SJCRH30 (cell line): Measurements from ENCODE around the gene MKRN1. TPM values are rescaled to one million over a fixed set of nuclear protein-coding genes. Genes with fewer than 3 reads are reported as not detected.
"Not testable (repeated sequence)": the region's sequence is repeated elsewhere in the genome, so short reads cannot be mapped to it uniquely, and the experiment has no call there.

Experiments used
- DNase-seq, 2 experiments: peaks; one replicate each; pipeline ENCODE4 v3.0.0-alpha.2; 2015 to 2020
- H3K27ac ChIP-seq: fragments of 250-450 bp; sonication (Bioruptor Pico); 2 replicates; pipeline ENCODE4 v1.5.1; 2020; ENCODE audit warnings: mild to moderate bottlenecking, moderate library complexity
- H3K27me3 ChIP-seq: fragments of 250-450 bp; sonication (Bioruptor Pico); 2 replicates; pipeline ENCODE4 v1.5.1; 2020; ENCODE audit warnings: mild to moderate bottlenecking, moderate library complexity
- H3K36me3 ChIP-seq: fragments of 250-450 bp; sonication (Bioruptor Pico); 2 replicates; pipeline ENCODE4 v1.5.1; 2020; ENCODE audit warnings: mild to moderate bottlenecking, moderate library complexity
- H3K4me1 ChIP-seq: fragments of 250-450 bp; sonication (Bioruptor Pico); 2 replicates; pipeline ENCODE4 v1.5.1; 2020; ENCODE audit warnings: mild to moderate bottlenecking, moderate library complexity
- H3K4me3 ChIP-seq: fragments of 250-450 bp; sonication (Bioruptor Pico); 2 replicates; pipeline ENCODE4 v1.5.1; 2020; ENCODE audit warnings: mild to moderate bottlenecking, moderate library complexity
- H3K9me3 ChIP-seq: fragments of 250-450 bp; sonication (Bioruptor Pico); replicated peaks from 2 replicates; pipeline ENCODE4 v1.5.1; 2020; ENCODE audit warnings: mild to moderate bottlenecking, moderate library complexity
- total RNA-seq: library from RNA; depleted of rRNA; stranded (reverse); fragments of >200 nt; shearing (Covaris generic); gene quantifications from 2 replicates; pipeline ENCODE4 v1.2.3, GENCODE V29; 2014

Gene MKRN1
- total RNA-seq, 1 experiment from 2014 or later: 43.3 TPM

DNA sequence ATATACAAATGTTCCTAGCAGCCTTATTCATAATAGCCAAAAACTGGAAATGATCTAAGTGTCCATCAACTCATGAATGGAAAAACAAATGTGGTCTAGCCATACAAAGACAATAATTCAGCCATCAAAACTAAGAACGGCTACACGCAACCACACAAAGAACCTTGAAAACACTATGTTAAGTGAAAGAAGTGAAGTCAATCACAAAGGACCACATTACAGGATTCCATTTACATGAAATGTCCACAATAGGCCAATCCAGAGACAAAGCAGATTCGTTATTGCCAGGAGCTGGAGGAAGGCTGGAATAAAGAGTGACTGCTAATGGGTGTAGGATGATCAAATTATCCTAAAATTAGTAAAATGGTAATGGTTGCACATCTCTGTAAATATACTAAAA, 21.1 kb downstream of the MKRN1 start:
- no peaks in the 10 kb centered on the region for H3K9me3 ChIP-seq
- no peak overlapping the region for H3K4me3 ChIP-seq
- H3K27ac ChIP-seq: no peak overlapping the region
- H3K4me1 ChIP-seq: no peaks in the 10 kb centered on the region
- no peaks in the 10 kb centered on the region for H3K27me3 ChIP-seq
- DNase-seq: no peak
- H3K36me3 ChIP-seq: peaks cover 46% of the 10 kb centered on the region

DNA sequence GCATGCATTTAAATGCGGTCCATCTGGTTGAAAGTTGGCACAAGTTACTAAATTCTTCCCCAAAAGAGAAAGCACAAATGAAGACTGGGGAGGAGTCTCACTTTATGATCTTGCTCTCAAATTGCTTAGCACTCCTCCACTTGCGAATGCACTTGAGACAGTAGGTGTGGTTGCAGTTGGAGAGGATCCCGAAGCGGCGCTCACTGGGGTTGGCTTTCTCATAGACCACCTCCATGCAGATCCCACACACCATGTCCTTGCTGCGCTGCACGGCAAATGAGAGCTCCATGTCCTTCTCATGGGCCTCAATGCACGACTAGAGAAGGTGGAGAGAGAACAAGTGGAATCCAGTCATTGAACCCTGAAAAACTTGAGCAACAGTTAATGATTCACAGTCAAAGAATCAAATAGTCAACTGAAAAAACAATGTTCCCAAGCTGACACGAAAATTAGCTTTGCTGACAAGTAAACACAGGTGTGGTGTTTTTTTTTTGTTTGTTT, 22.7 kb downstream of the MKRN1 start:
- Histone ChIP-seq H3K4me3 (no peak overlapping the region), H3K27me3 (no peaks in the 10 kb centered on the region), H3K9me3 (no peaks in the 10 kb centered on the region), H3K4me1 (no peaks in the 10 kb centered on the region), H3K36me3 (peaks cover 40% of the 10 kb centered on the region), H3K27ac (no peak overlapping the region)
- no peak for DNase-seq

DNA sequence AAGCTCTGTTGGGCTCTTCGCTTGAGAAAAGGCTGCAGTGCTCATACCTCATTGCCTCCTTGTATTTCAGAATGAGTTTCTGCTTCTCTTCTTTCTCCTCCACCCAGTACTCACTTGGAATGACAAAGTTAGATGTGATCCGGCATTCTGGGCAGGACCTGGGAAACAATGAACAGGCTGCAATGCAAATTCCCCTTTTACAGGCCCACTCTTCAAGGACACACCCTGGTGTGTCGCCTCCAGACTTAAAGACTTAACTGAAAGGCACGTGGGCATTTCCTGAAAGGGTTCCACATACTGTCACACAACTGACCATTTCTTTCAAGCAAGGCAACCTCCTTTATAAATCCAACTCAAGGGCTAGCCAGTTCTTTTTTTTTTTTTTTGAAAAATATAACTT, 23.6 kb downstream of the MKRN1 start:
- Histone ChIP-seq H3K9me3 (no peaks in the 10 kb centered on the region), H3K4me1 (no peaks in the 10 kb centered on the region), H3K36me3 (peaks cover 34% of the 10 kb centered on the region), H3K27ac (no peak overlapping the region), H3K4me3 (no peak overlapping the region), H3K27me3 (no peaks in the 10 kb centered on the region)
- DNase-seq: no peak

DNA sequence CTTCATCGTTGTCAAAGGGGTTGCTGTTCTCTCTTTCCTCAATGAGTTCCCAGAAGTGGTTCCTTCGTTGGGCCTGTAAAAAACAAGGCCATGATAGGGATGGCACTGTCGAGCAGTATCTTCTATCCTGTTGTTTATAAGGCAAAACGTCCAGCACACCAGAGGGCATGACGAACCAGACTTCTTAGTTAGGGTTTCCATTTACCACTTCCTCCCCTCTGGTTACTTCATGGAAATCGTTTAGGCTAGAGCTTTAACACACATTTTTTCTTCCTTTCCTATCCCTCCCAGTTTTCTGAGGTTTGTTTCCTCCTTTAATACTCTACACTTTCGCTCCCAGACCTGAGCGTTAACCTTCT, 24.7 kb downstream of the MKRN1 start:
- Histone ChIP-seq H3K4me1 (no peaks in the 10 kb centered on the region), H3K27ac (no peak overlapping the region), H3K4me3 (no peak overlapping the region), H3K27me3 (no peaks in the 10 kb centered on the region), H3K36me3 (peaks cover 34% of the 10 kb centered on the region), H3K9me3 (no peaks in the 10 kb centered on the region)
- DNase-seq: no peak

DNA sequence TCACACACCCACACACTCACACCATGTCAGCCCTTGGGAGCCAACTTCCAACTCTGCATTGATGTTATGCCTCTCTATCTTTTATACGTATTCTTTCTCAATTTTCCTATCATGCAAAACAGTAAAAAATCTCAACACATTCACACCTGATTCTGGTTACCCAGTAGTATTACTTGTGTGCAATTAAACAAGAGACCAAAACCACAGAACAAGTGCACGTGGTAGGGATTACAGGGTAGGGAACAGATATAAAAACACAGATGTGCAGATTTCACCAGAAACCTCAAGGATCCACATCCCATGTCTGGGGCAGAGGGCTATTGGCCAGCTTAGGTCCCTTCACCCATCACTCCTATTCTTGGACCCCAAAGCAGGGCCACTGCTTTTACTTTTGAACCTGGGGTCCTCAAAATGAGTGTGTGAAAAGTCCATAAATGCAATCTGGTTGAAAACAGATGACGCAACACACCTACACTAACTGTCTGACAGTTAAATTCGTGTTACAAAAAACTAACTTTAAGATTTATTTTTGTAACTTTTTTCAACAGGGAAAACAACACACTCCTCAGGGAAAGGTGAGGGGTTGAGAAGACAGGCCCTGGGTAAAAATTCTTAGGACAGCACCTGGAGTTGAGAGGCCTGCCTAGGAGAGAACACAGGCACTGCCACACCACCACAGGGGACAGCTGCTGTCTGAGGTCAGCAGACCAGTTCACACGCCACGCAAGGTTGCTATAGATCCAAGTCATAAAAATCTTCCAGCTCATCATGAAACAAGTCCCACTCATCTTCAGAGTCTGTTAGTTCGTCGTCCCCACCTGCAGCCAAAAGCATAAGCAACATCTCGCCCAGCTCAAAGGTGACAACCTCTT, 25.3 kb downstream of the MKRN1 start:
- not testable (repeated sequence) for H3K27me3 ChIP-seq, H3K27ac ChIP-seq, H3K9me3 ChIP-seq, DNase-seq, H3K4me3 ChIP-seq, H3K4me1 ChIP-seq
- peaks cover 29% of the 10 kb centered on the region for H3K36me3 ChIP-seq

DNA sequence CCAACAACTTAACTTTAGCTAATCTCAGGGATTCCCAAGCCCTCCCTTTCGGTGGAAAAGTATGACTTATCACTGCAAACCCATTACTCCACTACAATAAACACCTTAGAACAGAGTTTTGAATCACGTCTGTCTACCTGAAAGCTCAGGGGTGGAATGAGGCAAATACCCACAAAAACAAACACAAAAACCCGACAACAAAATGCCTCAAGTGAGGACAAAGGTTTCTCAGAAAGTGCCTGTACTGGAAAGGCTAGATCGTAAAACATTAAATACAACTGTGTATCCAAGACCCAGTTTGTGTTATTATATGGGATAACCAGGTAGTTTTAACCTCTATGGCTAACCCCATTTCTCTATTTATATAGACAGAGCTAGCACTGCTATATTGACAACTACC, 26.0 kb downstream of the MKRN1 start:
- Histone ChIP-seq H3K27me3 (no peaks in the 10 kb centered on the region), H3K9me3 (no peaks in the 10 kb centered on the region), H3K4me1 (no peaks in the 10 kb centered on the region), H3K4me3 (no peak overlapping the region), H3K36me3 (peaks cover 25% of the 10 kb centered on the region), H3K27ac (no peak overlapping the region)
- no peak for DNase-seq

DNA sequence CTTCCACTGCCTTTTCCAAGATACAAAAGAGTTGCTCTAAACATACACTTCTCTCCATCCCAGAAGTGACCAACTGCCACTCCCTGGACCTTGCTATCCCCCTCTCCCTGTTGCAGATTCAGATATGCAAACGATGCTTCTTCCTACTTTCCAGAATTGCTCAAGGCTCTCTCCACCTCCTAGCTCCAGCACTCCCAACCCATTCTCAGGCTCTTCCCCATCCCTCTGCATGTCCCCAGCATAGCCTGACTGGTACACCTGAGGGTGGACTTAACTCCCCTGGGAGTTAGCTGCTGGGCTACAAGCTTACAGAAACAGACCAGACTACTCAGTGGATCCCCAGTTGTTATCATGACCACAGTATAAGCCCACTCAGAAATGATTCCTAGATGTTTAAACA, 27.6 kb downstream of the MKRN1 start:
- Histone ChIP-seq H3K9me3 (no peaks in the 10 kb centered on the region), H3K27ac (no peak overlapping the region), H3K4me3 (no peak overlapping the region), H3K4me1 (no peaks in the 10 kb centered on the region), H3K36me3 (peaks cover 18% of the 10 kb centered on the region), H3K27me3 (no peaks in the 10 kb centered on the region)
- no peak for DNase-seq

DNA sequence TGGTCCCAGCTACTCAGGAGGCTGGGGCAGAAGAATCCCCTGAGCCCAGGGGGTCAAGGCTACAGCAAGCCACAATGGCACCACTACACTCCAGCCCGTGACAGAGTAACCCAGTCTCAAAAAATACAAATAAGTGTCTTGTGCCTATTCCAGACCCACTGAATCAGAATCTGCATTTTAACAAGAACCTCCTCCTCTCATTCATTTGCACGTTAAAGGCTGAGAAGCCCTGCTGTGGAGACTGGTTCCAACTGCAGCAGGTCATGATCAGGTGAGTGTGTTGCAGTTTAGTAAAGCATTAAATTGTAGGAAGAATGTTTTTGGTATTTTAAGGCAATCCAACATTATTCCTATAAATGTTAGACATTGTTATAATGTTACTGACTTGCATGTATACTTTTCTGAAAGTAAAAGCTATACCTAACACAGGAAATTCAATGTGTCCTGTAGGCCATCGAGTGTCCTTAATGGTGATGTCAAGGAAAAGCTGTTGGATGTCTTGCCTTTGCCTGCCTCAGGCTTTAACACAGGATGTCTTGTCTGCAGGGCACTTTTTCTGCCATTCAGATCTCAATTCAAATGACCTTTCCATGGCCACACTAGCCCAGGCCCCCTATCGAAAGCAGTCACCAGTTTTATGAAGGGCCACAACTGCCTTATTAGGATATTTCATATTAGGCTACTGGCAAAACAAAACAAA, 30.4 kb downstream of the MKRN1 start:
- H3K27ac ChIP-seq: no peak overlapping the region
- no peaks in the 10 kb centered on the region for H3K4me1 ChIP-seq
- no peak overlapping the region for H3K4me3 ChIP-seq
- H3K9me3 ChIP-seq: no peaks in the 10 kb centered on the region
- no peaks in the 10 kb centered on the region for H3K27me3 ChIP-seq
- DNase-seq: no peak
- no peaks in the 10 kb centered on the region for H3K36me3 ChIP-seq

DNA sequence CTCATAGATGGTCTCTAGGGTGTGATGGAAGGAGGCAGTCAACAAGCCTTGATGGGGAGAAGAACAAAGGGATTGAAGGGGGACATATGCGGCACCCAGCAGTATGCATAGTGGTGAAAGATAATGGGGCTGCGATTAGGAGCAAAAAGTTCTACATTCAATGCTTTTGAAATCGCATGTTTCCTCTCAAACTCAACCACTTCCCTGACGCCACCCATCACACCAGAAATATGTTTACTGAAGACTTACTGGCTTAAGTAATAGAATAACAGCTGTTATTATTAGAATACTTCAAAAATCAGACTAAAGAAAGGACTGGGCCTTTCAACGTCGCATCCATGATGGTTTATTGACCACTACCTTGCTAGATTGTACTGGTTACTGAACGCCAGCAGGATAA, 31.5 kb downstream of the MKRN1 start:
- H3K9me3 ChIP-seq: no peaks in the 10 kb centered on the region
- H3K27ac ChIP-seq: no peak overlapping the region
- DNase-seq: no peak
- H3K27me3 ChIP-seq: no peaks in the 10 kb centered on the region
- H3K4me1 ChIP-seq: no peaks in the 10 kb centered on the region
- H3K36me3 ChIP-seq: no peaks in the 10 kb centered on the region
- no peak overlapping the region for H3K4me3 ChIP-seq

DNA sequence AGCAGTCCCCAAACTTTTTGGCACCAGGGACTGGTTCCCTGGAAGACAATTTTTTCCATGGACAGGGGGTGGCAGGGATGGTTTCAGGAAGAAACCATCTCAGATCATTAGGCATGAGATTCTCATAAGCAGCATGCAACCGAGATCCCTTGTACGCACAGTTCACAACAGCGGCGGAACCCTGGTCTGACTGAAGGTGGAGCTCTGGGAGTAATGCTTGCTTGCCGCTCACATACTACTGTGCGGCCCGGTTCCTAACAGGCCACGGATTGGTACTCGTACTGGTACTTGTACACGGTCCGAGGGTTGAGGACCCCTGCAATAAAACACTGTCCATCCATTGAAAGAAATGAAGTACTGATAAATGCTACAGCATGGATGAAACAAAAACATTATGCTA, 32.8 kb downstream of the MKRN1 start:
- no peaks in the 10 kb centered on the region for H3K27me3 ChIP-seq
- no peak overlapping the region for H3K27ac ChIP-seq
- no peaks in the 10 kb centered on the region for H3K9me3 ChIP-seq
- no peaks in the 10 kb centered on the region for H3K4me1 ChIP-seq
- no peak for DNase-seq
- no peak overlapping the region for H3K4me3 ChIP-seq
- no peaks in the 10 kb centered on the region for H3K36me3 ChIP-seq

DNA sequence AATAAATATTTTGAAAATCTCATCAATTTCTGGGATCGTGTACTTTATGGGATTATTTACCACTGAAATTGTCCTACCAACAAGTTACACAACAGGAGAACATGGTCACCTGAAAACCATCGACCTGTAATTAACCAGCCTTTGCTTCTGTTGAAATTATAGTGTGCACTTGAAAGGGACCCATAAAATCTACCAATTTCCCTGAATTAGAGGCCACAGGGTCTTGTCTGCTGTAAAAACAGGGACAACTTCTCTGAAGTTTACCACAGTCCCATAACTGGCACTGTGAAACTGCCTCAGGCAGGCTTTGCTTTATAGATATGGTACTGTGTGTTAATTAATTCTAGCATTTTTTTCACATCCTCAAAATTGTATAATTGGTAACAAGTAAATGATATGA, 37.8 kb downstream of the MKRN1 start:
- H3K36me3 ChIP-seq: no peaks in the 10 kb centered on the region
- no peaks in the 10 kb centered on the region for H3K4me1 ChIP-seq
- no peak for DNase-seq
- H3K27me3 ChIP-seq: no peaks in the 10 kb centered on the region
- no peak overlapping the region for H3K4me3 ChIP-seq
- no peak overlapping the region for H3K27ac ChIP-seq
- no peaks in the 10 kb centered on the region for H3K9me3 ChIP-seq

DNA sequence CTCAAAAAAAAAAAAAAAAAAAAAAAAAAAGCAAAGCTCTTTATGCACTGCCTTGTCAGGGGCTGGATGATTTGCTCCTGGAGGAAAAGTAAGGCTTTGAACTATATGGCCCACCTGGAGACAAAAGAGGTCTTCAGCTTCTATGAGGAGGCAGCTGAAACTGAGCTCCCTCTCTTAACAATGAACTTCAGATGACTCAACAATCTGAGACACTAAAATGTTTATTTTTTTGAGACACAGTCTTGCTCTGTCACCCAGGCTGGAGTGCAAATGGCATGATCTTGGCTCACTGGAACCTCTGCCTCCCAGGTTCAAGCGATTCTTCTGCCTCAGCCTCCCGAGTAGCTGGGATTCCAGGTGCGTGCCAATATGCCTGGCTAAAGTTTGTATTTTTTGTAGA, 38.7 kb downstream of the MKRN1 start:
- H3K36me3 ChIP-seq: no peaks in the 10 kb centered on the region
- no peak overlapping the region for H3K4me3 ChIP-seq
- H3K27me3 ChIP-seq: no peaks in the 10 kb centered on the region
- no peaks in the 10 kb centered on the region for H3K9me3 ChIP-seq
- no peak overlapping the region for H3K27ac ChIP-seq
- H3K4me1 ChIP-seq: no peaks in the 10 kb centered on the region
- DNase-seq: no peak

DNA sequence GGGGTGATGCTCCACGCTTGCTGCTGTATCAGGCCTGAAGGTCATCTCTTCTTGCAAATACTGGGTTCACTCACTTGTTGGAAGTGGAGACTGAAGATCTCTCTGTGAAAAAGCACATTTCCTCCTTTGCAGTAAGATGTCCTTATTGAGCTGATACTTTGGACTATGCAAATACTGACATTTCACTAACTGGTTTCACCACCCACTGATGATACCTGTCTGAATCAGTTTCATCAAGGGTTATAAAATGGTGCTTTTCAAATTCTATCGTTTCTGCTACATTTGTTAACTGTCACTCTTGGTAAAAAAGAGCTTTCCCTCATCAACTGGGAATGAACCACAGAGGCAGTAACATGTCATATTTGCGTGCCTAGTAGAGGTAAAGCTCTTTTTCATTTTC, 39.9 kb downstream of the MKRN1 start:
- H3K27me3 ChIP-seq: no peaks in the 10 kb centered on the region
- H3K36me3 ChIP-seq: no peaks in the 10 kb centered on the region
- no peaks in the 10 kb centered on the region for H3K9me3 ChIP-seq
- no peak overlapping the region for H3K27ac ChIP-seq
- no peak for DNase-seq
- H3K4me1 ChIP-seq: no peaks in the 10 kb centered on the region
- H3K4me3 ChIP-seq: no peak overlapping the region

DNA sequence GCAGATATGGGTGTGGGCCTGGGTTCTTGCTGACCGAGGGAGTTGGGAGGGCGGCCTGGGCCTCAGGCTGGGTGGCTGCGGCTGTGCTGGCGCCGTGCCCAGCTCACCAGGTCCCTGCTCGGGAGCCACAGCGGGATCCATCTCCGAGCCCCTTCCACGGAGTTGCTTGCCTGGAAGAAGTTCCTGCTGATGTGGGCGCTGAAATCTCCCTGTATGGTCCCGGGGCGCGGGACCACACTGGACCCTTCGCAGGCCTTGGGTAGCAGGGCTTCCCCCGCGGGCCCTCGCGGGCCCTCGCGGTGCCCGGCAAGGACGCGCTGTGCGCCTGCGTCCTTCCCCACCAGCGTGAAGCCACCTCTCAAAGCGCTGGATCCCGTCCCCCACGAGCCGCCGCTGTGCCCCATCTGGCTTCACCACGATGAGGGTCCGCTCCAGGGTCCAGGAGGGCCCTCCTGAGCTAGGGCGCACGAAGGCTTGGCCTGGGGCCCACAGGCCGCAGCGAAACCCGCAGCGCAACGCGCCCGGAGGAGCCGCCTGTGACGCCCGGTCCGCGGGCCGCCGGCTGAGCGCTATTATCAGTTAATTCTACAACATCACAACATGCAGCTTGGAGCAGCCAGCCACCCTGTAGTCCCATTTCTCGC, 43.9 kb downstream of the MKRN1 start:
- Histone ChIP-seq H3K36me3 (no peaks in the 10 kb centered on the region), H3K4me1 (no peaks in the 10 kb centered on the region), H3K4me3 (no peak overlapping the region), H3K27me3 (no peaks in the 10 kb centered on the region), H3K27ac (no peak overlapping the region), H3K9me3 (no peaks in the 10 kb centered on the region)
- DNase-seq: no peak

DNA sequence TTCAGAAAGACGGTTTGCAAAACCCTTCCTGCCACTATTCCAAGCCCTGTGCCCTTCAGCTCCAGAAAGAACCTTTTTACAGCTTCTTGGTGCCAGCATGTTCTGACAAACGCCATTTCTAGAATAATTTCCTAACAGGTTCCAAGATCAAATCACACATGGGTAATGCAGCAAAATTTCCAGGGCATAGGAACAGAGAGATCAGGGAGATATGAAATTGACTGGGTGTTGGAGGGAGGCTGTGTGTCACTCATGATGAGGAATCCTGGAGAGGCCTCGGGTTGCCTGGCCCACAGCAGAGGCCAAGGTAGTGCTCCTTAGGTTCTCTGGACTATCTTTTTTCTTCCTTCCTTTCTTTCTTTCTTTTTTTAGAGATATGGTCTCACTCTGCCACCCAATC, 45.9 kb downstream of the MKRN1 start:
- H3K4me3 ChIP-seq: no peak overlapping the region
- no peaks in the 10 kb centered on the region for H3K36me3 ChIP-seq
- no peak for DNase-seq
- no peak overlapping the region for H3K27ac ChIP-seq
- H3K27me3 ChIP-seq: no peaks in the 10 kb centered on the region
- H3K4me1 ChIP-seq: no peaks in the 10 kb centered on the region
- H3K9me3 ChIP-seq: no peaks in the 10 kb centered on the region
